T-helper 17 cell (primary cell): ENCODE data around the gene BLTP1. TPM values are rescaled to one million over a fixed set of nuclear protein-coding genes. Genes with fewer than 3 reads are reported as not detected.
"Not testable (repeated sequence)": the region's sequence is repeated elsewhere in the genome, so short reads cannot be mapped to it uniquely, and the experiment has no call there.

ENCODE experiments used
- ATAC-seq: fragments of 150-1000 bp; cut with Tn5 transposase; 2 replicates; pipeline ENCODE4 v1.10.0; 2021; ENCODE audit warnings: mild to moderate bottlenecking, moderate library complexity
- DNase-seq, 3 donors: peaks; one replicate each; pipeline versions ENCODE4 v3.0.0 to v3.0.0-alpha.2; 2020 to 2021
- H3K9me3 ChIP-seq: one replicate; pipeline ENCODE4 v1.7.0; 2013; ENCODE audit warnings: low read length, mild to moderate bottlenecking; ENCODE audit not compliant: control insufficient read depth, poor library complexity, severe bottlenecking
- H3K27ac Mint-ChIP-seq: one replicate; pipeline ENCODE4 v1.8.0; 2022; ENCODE audit warnings: mild to moderate bottlenecking, moderate library complexity, mixed read lengths
- H3K27me3 Mint-ChIP-seq: one replicate; pipeline ENCODE4 v1.8.0; 2022; ENCODE audit warnings: mixed read lengths
- H3K36me3 Mint-ChIP-seq: one replicate; pipeline ENCODE4 v1.8.0; 2022; ENCODE audit warnings: low read depth, mixed read lengths
- H3K4me1 Mint-ChIP-seq: one replicate; pipeline ENCODE4 v1.8.0; 2022; ENCODE audit warnings: mild to moderate bottlenecking, mixed read lengths
- H3K4me3 Mint-ChIP-seq: one replicate; pipeline ENCODE4 v1.8.0; 2022; ENCODE audit warnings: mild to moderate bottlenecking, moderate library complexity, mixed read lengths
- total RNA-seq, 4 donors: library from RNA in 2 of 4; stranded (reverse) in 2 of 4; gene quantifications; one replicate each; pipeline ENCODE4 v1.2.3 and lab custom pipeline; 2022 to 2026

BLTP1 gene, protein sequence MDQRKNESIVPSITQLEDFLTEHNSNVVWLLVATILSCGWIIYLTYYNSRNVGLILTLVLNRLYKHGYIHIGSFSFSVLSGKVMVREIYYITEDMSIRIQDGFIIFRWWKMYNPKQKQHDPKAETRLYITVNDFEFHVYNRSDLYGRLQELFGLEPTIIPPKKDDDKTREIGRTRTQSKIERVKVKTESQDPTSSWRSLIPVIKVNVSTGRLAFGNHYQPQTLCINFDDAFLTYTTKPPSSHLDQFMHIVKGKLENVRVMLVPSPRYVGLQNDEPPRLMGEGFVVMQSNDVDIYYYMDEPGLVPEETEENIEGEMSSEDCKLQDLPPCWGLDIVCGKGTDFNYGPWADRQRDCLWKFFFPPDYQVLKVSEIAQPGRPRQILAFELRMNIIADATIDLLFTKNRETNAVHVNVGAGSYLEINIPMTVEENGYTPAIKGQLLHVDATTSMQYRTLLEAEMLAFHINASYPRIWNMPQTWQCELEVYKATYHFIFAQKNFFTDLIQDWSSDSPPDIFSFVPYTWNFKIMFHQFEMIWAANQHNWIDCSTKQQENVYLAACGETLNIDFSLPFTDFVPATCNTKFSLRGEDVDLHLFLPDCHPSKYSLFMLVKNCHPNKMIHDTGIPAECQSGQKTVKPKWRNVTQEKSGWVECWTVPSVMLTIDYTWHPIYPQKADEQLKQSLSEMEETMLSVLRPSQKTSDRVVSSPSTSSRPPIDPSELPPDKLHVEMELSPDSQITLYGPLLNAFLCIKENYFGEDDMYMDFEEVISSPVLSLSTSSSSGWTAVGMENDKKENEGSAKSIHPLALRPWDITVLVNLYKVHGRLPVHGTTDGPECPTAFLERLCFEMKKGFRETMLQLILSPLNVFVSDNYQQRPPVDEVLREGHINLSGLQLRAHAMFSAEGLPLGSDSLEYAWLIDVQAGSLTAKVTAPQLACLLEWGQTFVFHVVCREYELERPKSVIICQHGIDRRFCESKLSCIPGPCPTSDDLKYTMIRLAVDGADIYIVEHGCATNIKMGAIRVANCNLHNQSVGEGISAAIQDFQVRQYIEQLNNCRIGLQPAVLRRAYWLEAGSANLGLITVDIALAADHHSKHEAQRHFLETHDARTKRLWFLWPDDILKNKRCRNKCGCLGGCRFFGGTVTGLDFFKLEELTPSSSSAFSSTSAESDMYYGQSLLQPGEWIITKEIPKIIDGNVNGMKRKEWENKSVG (N-terminal part only)
- total RNA-seq = 100 to 1,000 TPM in 1 of 2 donors, 10 to 100 TPM in 1; 93.8 to 118 TPM
- 382 to 416 reads per million in 2 donors for total RNA-seq (lab: John Stamatoyannopoulos, UW)

GRCh38 chr4:122151982-122152710 lies at the start of gene BLTP1:
Gene BLTP1 (plus strand): TSS chr4:122152331. CDS start chr4:122170648, 18,317 bp downstream.
- Mint-ChIP-seq H3K27ac (peak within 1 kb of the TSS; percentile 95), H3K27me3 (no peaks in the 10 kb centered on the region), H3K36me3 (peaks cover 5% of the 10 kb centered on the region), H3K4me1 (peaks cover 53% of the 10 kb centered on the region), H3K4me3 (peak within 1 kb of the TSS; percentile 96)
- H3K9me3 ChIP-seq = no peaks in the 10 kb centered on the region
- ATAC-seq (peak; percentile 93), DNase-seq (peak; percentile 83 to 88 (median 85))

DNA sequence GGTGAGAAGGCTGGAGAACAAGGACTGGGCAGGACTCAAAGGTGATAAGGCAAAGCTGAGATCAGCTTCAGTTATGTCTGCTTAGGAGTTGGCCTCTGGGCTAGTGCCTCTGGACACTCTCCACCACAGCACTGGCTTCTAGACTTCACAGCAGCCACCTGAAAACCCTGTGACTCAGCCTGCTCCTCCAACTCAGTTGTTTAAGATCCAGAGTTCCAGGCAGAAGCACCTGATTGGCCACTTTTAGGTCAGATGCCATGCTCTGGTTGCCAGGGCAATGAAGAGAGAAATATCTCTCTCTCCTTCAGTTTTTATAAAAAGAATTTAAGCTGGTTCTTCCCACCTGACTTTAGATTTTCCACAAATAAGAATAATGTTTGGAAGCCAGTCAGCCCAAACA lies 47.9 kb upstream of the BLTP1 start:
- H3K4me1 Mint-ChIP-seq = peaks cover 9% of the 10 kb centered on the region
- no peak overlapping the region for H3K27ac Mint-ChIP-seq
- no peak for DNase-seq
- ATAC-seq = no peak
- peaks cover 3% of the 10 kb centered on the region for H3K36me3 Mint-ChIP-seq
- no peak overlapping the region for H3K4me3 Mint-ChIP-seq
- peaks cover 17% of the 10 kb centered on the region for H3K27me3 Mint-ChIP-seq
- H3K9me3 ChIP-seq = no peaks in the 10 kb centered on the region

GRCh38 chr4:122107680-122108079 lies 44.5 kb upstream of the BLTP1 start:
- DNase-seq = no peak
- H3K4me1 Mint-ChIP-seq = peaks cover 9% of the 10 kb centered on the region
- no peaks in the 10 kb centered on the region for H3K9me3 ChIP-seq
- H3K27ac Mint-ChIP-seq = no peak overlapping the region
- H3K36me3 Mint-ChIP-seq = no peaks in the 10 kb centered on the region
- no peak overlapping the region for H3K4me3 Mint-ChIP-seq
- no peak for ATAC-seq
- peaks cover 4% of the 10 kb centered on the region for H3K27me3 Mint-ChIP-seq

DNA sequence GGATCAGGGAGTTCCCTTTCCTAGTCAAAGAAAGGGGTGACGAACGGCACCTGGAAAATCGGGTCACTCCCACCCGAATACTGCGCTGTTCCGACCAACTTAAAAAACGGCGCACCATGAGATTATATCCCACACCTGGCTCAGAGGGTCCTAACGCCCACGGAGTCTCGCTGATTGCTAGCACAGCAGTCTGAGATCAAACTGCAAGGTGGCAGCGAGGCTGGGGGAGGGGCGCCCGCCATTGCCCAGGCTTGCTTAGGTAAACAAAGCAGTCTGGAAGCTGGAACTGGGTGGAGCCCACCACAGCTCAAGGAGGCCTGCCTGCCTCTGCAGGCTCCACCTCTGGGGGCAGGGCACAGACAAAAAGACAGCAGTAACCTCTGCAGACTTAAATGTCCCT lies 41.8 kb upstream of the BLTP1 start:
- H3K36me3 Mint-ChIP-seq, DNase-seq, H3K4me1 Mint-ChIP-seq, H3K27ac Mint-ChIP-seq, H3K4me3 Mint-ChIP-seq, H3K9me3 ChIP-seq, H3K27me3 Mint-ChIP-seq, ATAC-seq: not testable (repeated sequence)

- Mint-ChIP-seq H3K27me3 (no peaks in the 10 kb centered on the region), H3K36me3 (no peaks in the 10 kb centered on the region), H3K4me1 (peaks cover 17% of the 10 kb centered on the region), H3K4me3 (peak overlapping the region; percentile 61), H3K27ac (peak overlapping the region; percentile 39)
- ATAC-seq (peak; percentile 49), DNase-seq (no peak)
- no peaks in the 10 kb centered on the region for H3K9me3 ChIP-seq
These were observed 34.4 kb upstream of the BLTP1 start for GRCh38 chr4:122117743-122118142.

- peak overlapping the region; percentile 7 for H3K4me3 Mint-ChIP-seq
- H3K27me3 Mint-ChIP-seq = no peaks in the 10 kb centered on the region
- DNase-seq = no peak
- H3K36me3 Mint-ChIP-seq = no peaks in the 10 kb centered on the region
- no peak for ATAC-seq
- no peaks in the 10 kb centered on the region for H3K9me3 ChIP-seq
- H3K4me1 Mint-ChIP-seq = peaks cover 17% of the 10 kb centered on the region
- H3K27ac Mint-ChIP-seq = no peak overlapping the region
These were observed 33.9 kb upstream of the BLTP1 start for GRCh38 chr4:122118243-122118642.

- no peak overlapping the region for H3K27ac Mint-ChIP-seq
- peaks cover 17% of the 10 kb centered on the region for H3K4me1 Mint-ChIP-seq
- no peaks in the 10 kb centered on the region for H3K36me3 Mint-ChIP-seq
- no peaks in the 10 kb centered on the region for H3K9me3 ChIP-seq
- no peak overlapping the region for H3K4me3 Mint-ChIP-seq
- DNase-seq = no peak
- no peaks in the 10 kb centered on the region for H3K27me3 Mint-ChIP-seq
- no peak for ATAC-seq
These were observed 32.4 kb upstream of the BLTP1 start for GRCh38 chr4:122119739-122120138.

GRCh38 chr4:122121593-122121992 lies 30.5 kb upstream of the BLTP1 start:
- no peak for DNase-seq
- no peak for ATAC-seq
- no peaks in the 10 kb centered on the region for H3K27me3 Mint-ChIP-seq
- peaks cover 15% of the 10 kb centered on the region for H3K4me1 Mint-ChIP-seq
- no peak overlapping the region for H3K27ac Mint-ChIP-seq
- H3K9me3 ChIP-seq = no peaks in the 10 kb centered on the region
- no peaks in the 10 kb centered on the region for H3K36me3 Mint-ChIP-seq
- H3K4me3 Mint-ChIP-seq = no peak overlapping the region

DNA sequence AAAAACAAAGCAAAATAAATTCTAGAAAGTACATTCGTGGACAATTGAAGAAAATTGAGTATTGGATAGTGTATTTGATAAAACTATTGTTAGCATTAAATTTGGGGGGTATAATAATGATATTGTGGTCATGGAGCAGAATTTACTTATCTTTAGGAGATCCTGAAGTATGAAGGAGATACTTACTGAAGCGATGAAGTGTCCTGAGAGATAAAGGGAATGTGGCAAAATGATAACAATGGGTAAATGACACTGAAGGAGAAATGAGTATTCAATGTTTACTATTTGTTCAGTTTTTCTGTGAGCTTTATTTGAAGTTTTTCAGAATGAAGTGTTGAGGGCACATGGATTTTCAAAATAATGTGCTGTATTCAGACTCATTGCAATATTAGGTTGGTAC lies 30.0 kb upstream of the BLTP1 start:
- H3K9me3 ChIP-seq = no peaks in the 10 kb centered on the region
- ATAC-seq = no peak
- Mint-ChIP-seq H3K4me3 (no peak overlapping the region), H3K4me1 (peaks cover 11% of the 10 kb centered on the region), H3K36me3 (no peaks in the 10 kb centered on the region), H3K27me3 (no peaks in the 10 kb centered on the region), H3K27ac (no peak overlapping the region)
- DNase-seq = no peak

DNA sequence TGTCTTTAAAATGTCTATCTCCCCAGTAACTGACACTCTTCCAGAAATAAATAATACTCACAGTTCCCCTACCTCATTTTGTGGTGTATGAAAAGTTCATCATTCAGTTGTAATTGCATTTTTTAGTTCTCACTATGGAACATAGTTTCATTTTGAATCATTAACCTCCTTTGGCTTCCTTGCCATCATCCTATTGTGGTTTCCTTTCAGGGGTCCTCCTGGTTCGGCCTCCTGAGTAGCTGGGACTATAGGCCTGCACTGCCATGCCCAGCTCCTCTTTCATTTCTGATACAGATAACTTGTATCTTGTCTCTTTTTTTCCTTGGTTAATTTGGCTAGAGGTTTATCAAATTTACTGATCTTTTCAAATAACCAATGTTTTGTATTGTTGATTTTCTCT lies 23.1 kb upstream of the BLTP1 start:
- Mint-ChIP-seq H3K4me1 (peaks cover 16% of the 10 kb centered on the region), H3K27ac (peak overlapping the region; percentile 61), H3K36me3 (peaks cover 3% of the 10 kb centered on the region), H3K27me3 (no peaks in the 10 kb centered on the region), H3K4me3 (no peak overlapping the region)
- DNase-seq (no peak), ATAC-seq (no peak)
- no peaks in the 10 kb centered on the region for H3K9me3 ChIP-seq

GRCh38 chr4:122131562-122132157 lies 20.5 kb upstream of the BLTP1 start:
- no peaks in the 10 kb centered on the region for H3K9me3 ChIP-seq
- Mint-ChIP-seq H3K27me3 (no peaks in the 10 kb centered on the region), H3K36me3 (peaks cover 3% of the 10 kb centered on the region), H3K4me3 (peak overlapping the region; percentile 39), H3K4me1 (peaks cover 16% of the 10 kb centered on the region), H3K27ac (peak overlapping the region; percentile 51)
- ATAC-seq (peak; percentile 80), DNase-seq (no peak)

DNA sequence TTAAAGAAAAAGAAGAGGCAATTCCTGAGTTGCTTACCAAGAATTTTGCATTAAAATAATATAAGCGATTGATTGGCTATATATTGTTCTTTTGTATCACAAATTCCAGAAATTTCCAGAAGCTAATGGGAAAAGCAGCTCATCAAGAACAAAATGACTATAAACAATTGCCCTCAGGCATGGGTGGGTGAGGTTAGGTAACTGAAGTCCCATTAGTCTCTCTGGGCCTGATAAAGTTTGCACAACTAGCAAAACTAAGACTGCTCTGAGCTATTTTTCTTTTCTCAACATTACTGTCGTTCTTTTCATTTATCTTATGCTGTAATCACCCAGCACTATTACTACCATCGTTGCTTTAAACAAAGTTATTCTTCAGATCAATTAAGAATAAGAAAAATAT lies 19.2 kb upstream of the BLTP1 start:
- Mint-ChIP-seq H3K27ac (peak overlapping the region; percentile 51), H3K36me3 (peaks cover 3% of the 10 kb centered on the region), H3K27me3 (no peaks in the 10 kb centered on the region), H3K4me3 (no peak overlapping the region), H3K4me1 (peaks cover 16% of the 10 kb centered on the region)
- ATAC-seq (no peak), DNase-seq (no peak)
- no peaks in the 10 kb centered on the region for H3K9me3 ChIP-seq
